Neutrophil (primary cell): ENCODE results near the gene TRMT10B.

Experiments
- H3K27ac ChIP-seq: fragments of 200-600 bp; sonication (generic); 2 replicates; pipeline ENCODE4 v1.5.1; 2016; ENCODE audit warnings: mild to moderate bottlenecking, moderate library complexity
- H3K27me3 ChIP-seq: fragments of 200-600 bp; sonication (generic); 2 replicates; pipeline ENCODE4 v1.6.0; 2016; ENCODE audit warnings: mild to moderate bottlenecking
- H3K36me3 ChIP-seq: fragments of 200-600 bp; sonication (generic); 2 replicates; pipeline ENCODE4 v1.5.1; 2017
- H3K4me1 ChIP-seq, 2 experiments: fragments of 200-600 bp in 1 of 2; sonication (generic) in 1 of 2; 1 replicate in 1 of 2; 2 replicates in 1 of 2; pipeline versions ENCODE4 v1.5.1 to v1.6.1; 2013 to 2016; ENCODE audit warnings: low read depth in 1 of 2, low read length in 1 of 2, mild to moderate bottlenecking in 1 of 2, moderate library complexity in 1 of 2; ENCODE audit not compliant: control insufficient read depth in 1 of 2, insufficient read depth in 1 of 2
- H3K4me3 ChIP-seq, 2 experiments: fragments of 200-600 bp in 1 of 2; sonication (generic) in 1 of 2; 1 replicate in 1 of 2; 2 replicates in 1 of 2; pipeline ENCODE4 v1.5.1; 2013 to 2016; ENCODE audit warnings: low read depth in 1 of 2, low read length in 1 of 2, mild to moderate bottlenecking in 1 of 2, moderate library complexity in 1 of 2
- H3K9me3 ChIP-seq: fragments of 200-600 bp; sonication (generic); 2 replicates; pipeline ENCODE4 v1.5.1; 2016
- CTCF ChIP-seq: fragments of 200-600 bp; sonication (generic); IDR thresholded peaks from 2 replicates; pipeline ENCODE4 v1.5.1; 2016; ENCODE audit warnings: antibody characterized with exemption

TRMT10B gene

GRCh38 chr9:37778534-37778933 is 24.9 kb downstream of the TRMT10B start:
- peaks cover 11 to 19% of the 10 kb centered on the region in 2 experiments for H3K4me1 ChIP-seq
- no peak overlapping the region for H3K4me3 ChIP-seq
- no peak for TF ChIP-seq CTCF
- H3K36me3 ChIP-seq: peaks cover 96% of the 10 kb centered on the region
- H3K9me3 ChIP-seq: no peaks in the 10 kb centered on the region
- no peak overlapping the region for H3K27ac ChIP-seq
- H3K27me3 ChIP-seq: no peaks in the 10 kb centered on the region

- H3K4me3 ChIP-seq: peak overlapping the region; percentile 63 to 89
These were observed 30.6 kb downstream of the TRMT10B start for GRCh38 chr9:37784291-37784615.

GRCh38 chr9:37784616-37785483 is 31.2 kb downstream of the TRMT10B start, which contains the start of gene EXOSC3:
Gene EXOSC3 (minus strand): TSS chr9:37785064. CDS start chr9:37785044, 20 bp downstream.
- peak; percentile 17 for TF ChIP-seq CTCF

More at GRCh38 chr9:37784291-37784615, 30.6 kb downstream of the TRMT10B start:
- Histone ChIP-seq H3K27ac (peak overlapping the region; percentile 90), H3K4me1 (peaks cover 61 to 75% of the 10 kb centered on the region in 2 experiments), H3K27me3 (no peaks in the 10 kb centered on the region), H3K36me3 (peaks cover 45% of the 10 kb centered on the region), H3K9me3 (no peaks in the 10 kb centered on the region)
- no peak for TF ChIP-seq CTCF

GRCh38 chr9:37787059-37787458 is 33.5 kb downstream of the TRMT10B start:
- no peak overlapping the region for H3K4me3 ChIP-seq
- H3K36me3 ChIP-seq: peaks cover 17% of the 10 kb centered on the region
- H3K9me3 ChIP-seq: no peaks in the 10 kb centered on the region
- no peak for TF ChIP-seq CTCF
- peaks cover 83 to 98% of the 10 kb centered on the region in 2 experiments for H3K4me1 ChIP-seq
- peak overlapping the region; percentile 90 for H3K27ac ChIP-seq
- no peaks in the 10 kb centered on the region for H3K27me3 ChIP-seq

More at GRCh38 chr9:37784616-37785483, 31.2 kb downstream of the TRMT10B start, which contains the start of gene EXOSC3:
- Histone ChIP-seq H3K27ac (peak within 1 kb of the TSS; percentile 90), H3K36me3 (peaks cover 39% of the 10 kb centered on the region), H3K9me3 (no peaks in the 10 kb centered on the region), H3K4me3 (peak within 1 kb of the TSS; percentile 63 to 89), H3K27me3 (no peaks in the 10 kb centered on the region), H3K4me1 (peaks cover 66 to 81% of the 10 kb centered on the region in 2 experiments)

- TF ChIP-seq CTCF: peak; percentile 7
- Histone ChIP-seq H3K9me3 (no peaks in the 10 kb centered on the region), H3K4me3 (peak overlapping the region; percentile 45 to 58), H3K27me3 (no peaks in the 10 kb centered on the region), H3K36me3 (peaks cover 4% of the 10 kb centered on the region), H3K27ac (peak overlapping the region; percentile 90), H3K4me1 (peaks cover 79 to 97% of the 10 kb centered on the region in 2 experiments)
These were observed 34.7 kb downstream of the TRMT10B start for GRCh38 chr9:37788332-37788731.
